Skin epidermis (tissue), 12 donors: ENCODE measurements around the gene DAAM2.

Experiments
- H3K27ac ChIP-seq, 21 experiments: fragments of 200-600 bp; sonication (generic) in 11 of 21; one replicate each; pipeline ENCODE4 v1.5.0; 2020; ENCODE audit warnings: mild to moderate bottlenecking in 3 of 21, inconsistent platforms in 2 of 21, moderate library complexity in 2 of 21
- H3K4me3 ChIP-seq, 7 experiments: fragments of 200-600 bp; sonication (generic) in 2 of 7; one replicate each; pipeline ENCODE4 v1.5.0; 2020; ENCODE audit warnings: inconsistent platforms in 2 of 7, mild to moderate bottlenecking in 2 of 7, moderate library complexity in 1 of 7

The DAAM2 gene

DNA sequence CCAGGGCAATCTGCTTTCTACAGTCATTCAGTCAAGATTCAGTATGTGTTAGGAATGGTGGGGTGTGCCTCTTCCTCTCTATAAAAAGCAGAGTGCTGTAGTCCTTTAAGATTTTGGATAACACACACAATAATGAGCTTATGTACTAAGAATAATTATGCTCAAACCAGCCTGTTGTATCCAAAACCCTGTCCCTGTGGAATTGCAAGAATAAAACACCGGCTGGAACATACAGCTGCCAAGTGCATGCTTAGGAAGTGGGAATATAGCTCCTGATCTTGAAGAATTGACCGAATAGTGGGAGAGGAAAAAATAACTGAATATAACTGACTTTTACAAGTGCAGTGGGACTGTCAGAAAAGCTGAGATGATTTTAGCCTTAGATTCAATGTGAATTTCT, 143.1 kb downstream of the DAAM2 start:
- H3K27ac ChIP-seq = no peak overlapping the region
- no peak overlapping the region for H3K4me3 ChIP-seq

DNA sequence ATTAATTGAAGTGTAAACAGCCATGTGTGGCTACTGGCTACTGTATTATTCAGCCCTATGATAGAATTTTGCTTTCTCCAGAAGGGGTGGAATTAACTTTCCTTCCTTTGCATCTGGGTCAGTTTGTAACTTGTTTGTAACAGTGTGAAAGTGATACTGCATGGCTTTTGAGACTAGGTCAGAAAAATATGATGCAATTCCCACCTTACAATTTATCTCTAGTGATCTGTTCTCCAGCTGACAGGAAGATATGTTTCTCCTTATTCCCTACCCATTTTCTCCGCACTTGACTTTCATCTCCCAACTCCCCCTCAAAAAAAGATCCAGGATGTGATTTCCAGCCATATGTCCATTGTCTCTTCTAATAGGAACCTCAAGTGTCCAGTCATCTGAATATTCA, 144.7 kb downstream of the DAAM2 start:
- H3K4me3 ChIP-seq = no peak overlapping the region
- H3K27ac ChIP-seq = no peak overlapping the region

DNA sequence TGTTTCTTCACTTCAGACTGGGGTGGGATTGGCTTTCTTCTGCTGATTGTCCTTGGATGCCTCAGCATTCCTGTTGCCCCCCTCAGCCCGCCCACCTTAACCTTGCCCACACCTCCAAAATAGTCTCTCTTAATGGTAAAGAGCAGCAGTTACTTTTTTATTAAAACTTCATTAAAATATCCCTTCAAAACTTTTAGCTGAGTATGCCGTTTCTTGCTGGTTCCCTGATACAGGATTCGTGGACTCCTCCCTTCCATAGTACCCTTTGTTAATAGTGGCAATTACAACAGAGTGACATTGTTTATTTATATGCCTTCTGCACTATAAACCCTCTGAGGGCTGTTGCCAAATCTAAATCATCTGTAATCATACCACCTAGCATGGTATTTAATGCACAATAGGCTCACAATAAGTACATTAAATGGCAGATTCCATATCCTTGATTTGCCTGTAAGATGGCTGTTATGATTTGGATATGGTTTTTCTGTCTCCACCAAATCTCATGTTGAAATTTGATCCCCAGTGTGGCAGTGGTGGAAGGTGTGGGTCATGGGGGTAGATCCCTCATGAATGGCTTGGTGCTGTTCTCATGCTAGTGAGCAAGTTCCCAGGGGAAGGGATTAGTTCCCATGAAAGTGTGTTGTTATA, 145.6 kb downstream of the DAAM2 start:
- Histone ChIP-seq H3K4me3 (no peak overlapping the region), H3K27ac (no peak overlapping the region)

DNA sequence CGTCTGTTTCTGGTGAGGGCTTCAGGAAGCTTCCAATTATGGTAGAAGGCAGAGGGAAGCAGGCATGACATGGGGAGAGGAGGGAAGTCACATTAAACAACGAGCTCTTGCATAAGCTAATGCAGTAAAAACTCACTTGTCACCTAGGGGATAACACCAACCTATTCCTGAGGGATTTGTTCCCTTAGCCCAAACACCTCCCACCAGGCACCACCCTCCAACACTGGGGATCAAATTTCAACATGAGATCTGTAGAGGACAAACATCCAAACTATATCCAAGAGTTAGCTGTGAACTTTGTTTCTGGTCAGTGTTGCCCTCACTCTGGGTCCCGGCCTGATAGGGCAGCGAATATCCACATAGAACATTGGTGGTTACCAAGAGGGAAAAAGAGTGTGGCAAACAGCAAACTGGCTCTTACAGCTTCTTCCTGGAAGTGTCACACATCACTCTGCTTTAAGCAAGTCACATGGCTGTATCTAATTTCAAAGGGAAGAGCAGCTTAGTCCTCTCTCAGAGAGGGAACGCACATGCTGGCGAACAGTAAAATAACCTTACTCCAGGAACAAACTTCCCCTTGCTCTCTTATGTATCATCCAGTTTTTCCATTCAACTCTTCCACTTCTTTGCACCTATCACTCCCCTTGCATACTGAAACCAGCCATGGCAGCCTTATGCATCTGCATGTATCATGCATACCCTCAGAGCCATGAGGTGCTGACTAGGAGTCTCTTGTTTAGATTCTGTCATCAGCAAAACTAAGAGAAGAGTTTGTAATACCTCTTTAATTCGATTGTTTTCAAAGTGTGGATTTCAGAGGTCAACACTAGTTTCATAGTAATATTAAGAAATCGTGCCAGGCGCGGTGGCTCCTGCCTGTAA, 146.8 kb downstream of the DAAM2 start:
- H3K27ac ChIP-seq = no peak overlapping the region
- H3K4me3 ChIP-seq = no peak overlapping the region

DNA sequence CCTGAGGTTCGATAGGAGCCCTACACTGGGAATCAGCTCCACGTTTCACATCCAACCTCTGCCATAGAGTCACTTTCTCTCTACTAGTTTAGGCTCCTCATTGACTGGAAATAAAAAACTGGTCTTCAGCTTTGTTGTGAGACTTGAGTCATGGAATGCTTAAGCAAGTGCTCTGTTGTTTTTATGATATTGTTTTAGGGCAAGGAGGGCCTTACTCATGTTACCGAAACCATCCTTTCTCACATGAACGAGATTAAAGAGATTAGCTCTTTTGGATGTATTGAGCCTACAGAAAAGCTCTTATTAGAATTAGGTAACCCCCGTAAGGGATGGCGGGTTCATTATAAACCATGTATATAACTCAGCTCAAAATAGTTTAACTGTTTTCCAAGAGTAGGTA, 149.0 kb downstream of the DAAM2 start:
- H3K27ac ChIP-seq = peak overlapping the region in 2 of 21 experiments; percentile 3 to 19
- H3K4me3 ChIP-seq = no peak overlapping the region

DNA sequence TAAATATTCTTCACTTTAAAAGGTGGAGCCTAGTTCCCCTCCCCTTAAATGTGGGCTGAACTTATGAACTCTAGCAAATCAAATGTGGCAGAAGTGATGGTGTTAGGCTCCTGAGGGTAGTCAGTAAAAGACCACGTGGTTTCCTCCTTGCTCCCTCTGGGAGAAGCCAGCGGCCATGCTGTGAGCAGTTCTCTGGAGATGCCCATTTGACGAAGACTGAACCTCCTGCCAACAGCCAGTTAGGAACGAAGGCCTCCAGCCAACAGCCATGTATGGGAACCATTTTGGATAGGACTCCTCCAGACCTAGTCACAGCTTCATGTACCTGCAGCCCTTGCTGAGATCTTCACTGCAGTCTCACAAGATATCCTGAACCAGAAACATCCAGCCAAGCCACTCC, 149.6 kb downstream of the DAAM2 start:
- Histone ChIP-seq H3K4me3 (no peak overlapping the region), H3K27ac (no peak overlapping the region)

DNA sequence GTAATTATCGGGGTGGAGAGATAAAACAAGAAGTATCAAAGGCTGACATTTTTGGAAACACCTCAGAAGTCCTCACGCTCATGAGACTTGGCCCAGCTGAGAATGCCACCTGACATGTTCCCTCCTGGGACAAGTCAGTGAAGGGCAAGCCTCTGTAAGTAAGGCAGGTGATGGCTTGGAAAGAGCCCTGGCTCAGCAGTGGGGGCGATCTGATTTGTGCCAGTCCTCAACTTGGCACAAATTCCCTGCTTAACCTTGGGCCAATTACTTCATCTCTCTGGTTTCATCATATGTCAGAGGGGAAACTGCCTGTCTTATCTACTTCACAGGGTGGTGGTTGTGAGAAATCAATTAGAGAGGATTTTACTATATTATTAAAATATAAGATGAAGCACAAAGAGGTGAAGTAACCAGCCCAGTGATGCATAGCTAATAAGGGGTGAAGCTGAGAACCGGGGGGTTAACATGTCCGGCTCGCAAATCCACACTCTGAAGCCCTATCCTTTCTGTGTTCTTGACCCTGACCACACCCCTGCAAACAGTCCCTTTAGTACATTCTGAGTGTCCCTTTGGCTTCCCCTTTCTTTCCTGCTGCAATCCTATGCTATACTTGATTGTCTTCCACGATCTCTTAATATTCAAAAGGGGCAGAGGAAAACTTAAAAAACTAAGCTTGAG, 150.9 kb downstream of the DAAM2 start:
- Histone ChIP-seq H3K27ac (no peak overlapping the region), H3K4me3 (no peak overlapping the region)

DNA sequence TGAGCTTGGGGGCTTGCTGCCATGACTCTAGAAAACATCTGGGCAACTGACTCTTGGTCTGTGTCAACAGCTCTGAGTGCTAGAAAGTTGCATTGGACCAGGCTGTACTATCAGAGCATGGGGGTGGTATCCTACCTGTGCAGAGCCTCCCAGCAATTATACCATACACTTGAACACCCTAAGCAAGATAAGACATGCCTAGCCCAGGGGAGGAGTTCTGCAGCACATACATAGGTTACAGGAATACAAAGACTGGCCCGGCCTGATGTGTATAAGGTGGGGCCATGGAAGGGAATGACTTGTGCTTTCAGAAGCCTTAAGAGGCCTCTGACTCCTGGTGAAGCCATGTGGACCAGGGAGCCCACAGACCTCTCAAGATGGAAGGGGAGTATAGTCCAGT, 153.4 kb downstream of the DAAM2 start:
- Histone ChIP-seq H3K27ac (peak overlapping the region in 1 of 21 experiments; percentile 25), H3K4me3 (no peak overlapping the region)

DNA sequence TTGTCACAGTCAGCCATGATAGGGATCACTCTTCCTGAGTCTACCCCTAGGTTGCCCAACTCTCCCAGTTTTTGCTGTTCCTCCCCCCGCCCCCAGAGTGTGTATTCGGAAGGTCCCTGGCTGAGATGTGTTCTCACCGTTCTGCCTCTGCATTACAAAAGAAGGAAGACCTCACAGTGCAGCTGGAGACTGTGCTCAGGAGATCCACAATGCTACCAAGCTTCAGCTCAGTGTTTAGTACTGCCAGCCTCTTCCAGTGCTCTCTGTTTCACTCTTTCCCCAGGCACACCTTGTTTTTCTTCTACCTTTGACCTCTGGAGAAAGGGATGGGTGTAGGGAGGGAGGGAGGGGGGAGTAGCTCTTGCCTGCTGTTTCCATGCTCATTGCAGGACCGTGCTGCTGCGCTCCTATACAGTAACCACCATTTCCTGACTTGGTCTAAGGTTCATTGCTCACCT, 155.5 kb downstream of the DAAM2 start:
- H3K4me3 ChIP-seq = no peak overlapping the region
- H3K27ac ChIP-seq = no peak overlapping the region

DNA sequence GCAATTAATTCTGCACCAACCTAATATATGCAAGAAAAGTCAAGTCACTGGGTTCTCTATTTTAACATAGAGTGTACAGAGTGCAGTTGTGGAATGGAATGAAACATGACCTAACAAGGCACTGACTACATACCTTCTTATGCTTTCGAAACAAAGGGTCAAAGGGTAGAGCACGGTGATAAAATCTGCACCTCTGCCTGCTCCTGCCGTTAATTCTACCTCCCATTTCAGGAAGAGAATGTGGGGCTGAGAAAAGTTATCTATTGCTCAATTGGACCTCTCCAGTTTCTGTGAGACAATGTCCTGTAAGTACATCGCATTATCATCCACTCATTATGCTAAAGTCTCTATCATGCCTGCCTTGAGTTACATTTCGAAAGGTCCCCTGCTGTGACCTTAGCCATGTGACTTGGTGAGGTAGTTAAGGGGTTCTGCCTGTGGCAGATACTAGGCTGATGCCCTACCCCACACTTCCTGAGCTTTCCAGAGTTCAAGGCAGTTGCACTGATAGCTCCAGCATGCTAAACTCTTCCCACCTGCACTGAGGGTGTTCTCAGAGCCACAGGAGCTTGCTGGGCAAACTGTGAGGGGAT, 156.1 kb downstream of the DAAM2 start:
- no peak overlapping the region for H3K27ac ChIP-seq
- H3K4me3 ChIP-seq = no peak overlapping the region

DNA sequence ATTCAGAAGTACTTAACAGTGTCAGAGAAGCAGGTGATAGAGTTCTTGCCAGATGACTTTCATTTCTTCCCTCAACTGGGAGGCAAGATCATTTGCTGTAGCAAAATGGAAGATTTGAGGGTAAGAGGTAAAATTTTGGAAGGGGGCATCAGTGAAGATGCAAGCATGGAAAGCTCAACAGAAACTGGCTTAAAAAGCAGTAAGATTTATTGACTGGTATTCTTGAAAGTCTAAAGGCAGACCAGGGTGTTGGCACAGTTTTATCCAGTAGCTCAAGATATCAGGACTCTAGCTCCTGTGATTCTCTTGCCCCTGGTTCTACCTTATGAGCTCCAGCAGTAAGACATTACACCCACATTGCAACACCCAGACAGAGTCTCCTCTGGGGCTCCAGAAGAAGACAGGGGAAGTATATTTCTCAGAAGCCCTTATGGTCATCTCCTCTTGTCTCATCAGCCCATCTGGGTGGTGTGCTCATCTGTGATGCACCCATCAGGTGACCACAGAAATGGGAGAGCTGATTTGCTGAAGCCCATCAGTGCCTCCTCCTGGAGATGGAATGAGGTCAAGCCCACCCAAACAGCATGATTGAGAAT, 158.0 kb downstream of the DAAM2 start:
- H3K4me3 ChIP-seq = no peak overlapping the region

DNA sequence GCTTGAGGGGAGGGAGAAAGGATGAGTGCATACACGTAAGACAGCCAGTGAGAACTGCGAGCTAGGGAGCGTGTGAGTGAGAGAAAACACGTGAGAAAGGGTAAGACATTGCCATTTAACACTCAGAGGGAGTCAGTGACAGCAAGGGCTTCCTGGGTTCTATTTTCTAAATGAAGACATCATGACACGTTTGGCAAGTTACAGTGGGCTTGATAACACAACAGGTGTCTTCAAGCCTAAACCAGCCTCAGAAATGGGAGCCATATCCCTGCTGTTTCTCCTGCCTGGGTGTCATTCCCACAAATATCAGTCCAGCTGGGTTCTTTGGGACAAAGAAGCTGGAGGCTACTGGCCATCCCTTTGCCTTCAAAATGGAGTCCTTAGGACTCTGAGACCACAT, 159.0 kb downstream of the DAAM2 start:
- peak overlapping the region in 2 of 21 experiments; percentile 35 to 55 for H3K27ac ChIP-seq
- no peak overlapping the region for H3K4me3 ChIP-seq

More for the DNA sequence above, 158.0 kb downstream of the DAAM2 start:
- no peak overlapping the region for H3K27ac ChIP-seq

DNA sequence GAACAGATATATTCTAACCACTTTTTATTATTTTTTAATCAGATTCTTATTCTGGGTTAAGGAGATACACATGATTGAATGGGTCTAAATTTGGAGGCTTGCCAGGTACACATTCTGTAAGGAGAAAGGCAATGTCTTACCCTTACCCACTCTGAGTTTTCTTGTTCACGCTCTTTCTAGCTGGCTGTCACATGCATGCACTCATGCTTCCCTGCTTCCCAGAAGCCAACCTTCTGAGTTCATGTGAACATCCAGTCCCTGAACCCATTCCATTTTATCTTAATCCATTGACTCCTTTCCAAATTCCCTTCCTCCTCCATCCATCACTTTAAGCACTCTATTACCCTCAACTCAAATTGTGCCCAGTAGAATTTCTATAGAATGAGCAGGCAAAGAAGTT, 159.5 kb downstream of the DAAM2 start:
- peak overlapping the region in 5 of 21 experiments; percentile 1 to 44 (median 22) for H3K27ac ChIP-seq

DNA sequence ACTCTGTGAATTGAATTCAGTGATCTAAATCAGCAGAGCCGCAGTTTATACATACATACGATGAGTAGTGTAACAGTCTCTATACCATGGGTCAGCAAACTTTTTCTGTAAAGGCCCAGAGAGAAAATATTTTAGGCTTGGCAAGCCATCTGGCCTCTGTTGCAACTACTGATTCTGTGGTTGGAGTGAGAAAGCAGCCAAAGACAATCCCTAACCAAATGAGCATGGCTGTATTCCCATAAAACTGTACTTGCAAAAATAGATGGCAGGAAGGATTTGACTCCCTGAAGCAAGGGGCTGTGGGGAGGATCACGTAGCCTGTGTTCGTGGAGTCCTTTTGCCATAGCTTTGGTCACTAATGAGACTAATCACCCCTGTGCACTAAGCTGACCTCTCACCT, 160.0 kb downstream of the DAAM2 start:
- H3K27ac ChIP-seq = peak overlapping the region in 5 of 21 experiments; percentile 1 to 44 (median 22)
- H3K4me3 ChIP-seq = no peak overlapping the region

More for the DNA sequence above, 159.5 kb downstream of the DAAM2 start:
- no peak overlapping the region for H3K4me3 ChIP-seq

DNA sequence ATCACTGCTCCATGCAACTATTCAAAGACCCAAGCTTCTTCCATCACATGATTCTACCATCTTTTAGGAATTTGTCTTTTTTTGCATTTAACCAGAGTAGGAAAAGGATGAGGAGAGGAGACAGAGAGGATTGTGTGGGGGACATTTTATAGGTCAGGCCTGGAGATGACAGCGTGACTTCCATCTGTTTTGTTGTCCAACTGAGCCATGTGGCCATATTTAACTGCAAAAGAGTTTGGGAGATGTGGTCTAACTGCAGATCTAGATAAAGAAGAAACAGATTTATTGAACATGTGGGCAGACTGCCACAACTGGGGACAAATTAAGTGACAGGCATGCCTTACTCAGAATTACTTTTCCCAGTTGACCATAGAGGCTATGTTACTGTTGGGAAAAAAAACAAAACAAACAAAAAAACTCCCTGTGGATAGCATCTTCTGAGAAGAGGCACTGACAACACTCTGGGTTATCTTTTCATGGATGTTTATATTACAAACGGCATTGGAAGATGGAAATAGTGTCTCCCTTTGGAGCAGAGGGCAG, 161.0 kb downstream of the DAAM2 start:
- no peak overlapping the region for H3K27ac ChIP-seq
- H3K4me3 ChIP-seq = no peak overlapping the region
